ENCODE measurements around the gene RER1. TPM values are rescaled to one million over a fixed set of nuclear protein-coding genes. Genes with fewer than 3 reads are reported as not detected.

Gene RER1
- 65.4 and 97.6 TPM in 2 replicates for total RNA-seq

GRCh38 chr1:2391041-2391930, at the start of gene RER1, which contains the start of gene MORN1:
TSS of gene RER1 (plus strand) at chr1:2391841. CDS start at chr1:2395791, 3,950 bp downstream.
TSS of gene MORN1 (minus strand) at chr1:2391554. CDS start at chr1:2391533, 21 bp downstream.

GRCh38 chr1:2412395-2412772, 20.7 kb downstream of the RER1 start, which contains the start of gene PEX10:
TSS of gene PEX10 (minus strand) at chr1:2412564. CDS start at chr1:2412502, 62 bp downstream.

Other genes with a start within 250 kb of the RER1 start
- 15.4 and 18.0 TPM in 2 replicates for gene FAAP20, start 197.1 kb upstream of the RER1 start, total RNA-seq
- gene SKI, start 163.5 kb upstream of the RER1 start, total RNA-seq: 18.4 and 22.3 TPM in 2 replicates
- gene MORN1, start 287 bp upstream of the RER1 start, total RNA-seq: 8.1 and 11.1 TPM in 2 replicates
- 26.8 and 29.1 TPM in 2 replicates for gene PEX10, start 20.7 kb downstream of the RER1 start, total RNA-seq
- 0.20 TPM in 1 of 2 replicates, not detected in the other for gene PLCH2, start 84.4 kb downstream of the RER1 start, total RNA-seq
- 16.5 and 27.4 TPM in 2 replicates for gene PANK4, start 134.8 kb downstream of the RER1 start, total RNA-seq
- gene HES5, start 138.4 kb downstream of the RER1 start, total RNA-seq: not detected in 2 replicates
- gene TNFRSF14, start 164.5 kb downstream of the RER1 start, total RNA-seq: 8.6 and 11.4 TPM in 2 replicates
- 11.0 and 16.8 TPM in 2 replicates for gene PRXL2B, start 194.9 kb downstream of the RER1 start, total RNA-seq
- not detected in 2 replicates for gene MMEL1, start 241.2 kb downstream of the RER1 start, total RNA-seq

All from subcutaneous preadipocyte (primary cell).